ENCODE data around the gene ERC2.

GRCh38 chr3:56406826-56407515 lies 61.3 kb downstream of the ERC2 start:
- TF ChIP-seq GATA3 (IDR thresholded peaks at IDR 0.05; ENCODE audit: low read depth, low read length) (no peak), GATA2 (IDR thresholded peaks at IDR 0.05; ENCODE audit: low read depth, low read length) (no peak)

Data from SH-SY5Y (cell line).